CD4-positive, alpha-beta T cell treated with Interleukin-17A for 4 hours (primary cell): ENCODE data around the gene EIF4E2.

Experiments used
- DNase-seq: peaks from one replicate; pipeline ENCODE4 v3.0.0-alpha.2; 2020; ENCODE audit warnings: mixed read lengths

The EIF4E2 gene

DNA sequence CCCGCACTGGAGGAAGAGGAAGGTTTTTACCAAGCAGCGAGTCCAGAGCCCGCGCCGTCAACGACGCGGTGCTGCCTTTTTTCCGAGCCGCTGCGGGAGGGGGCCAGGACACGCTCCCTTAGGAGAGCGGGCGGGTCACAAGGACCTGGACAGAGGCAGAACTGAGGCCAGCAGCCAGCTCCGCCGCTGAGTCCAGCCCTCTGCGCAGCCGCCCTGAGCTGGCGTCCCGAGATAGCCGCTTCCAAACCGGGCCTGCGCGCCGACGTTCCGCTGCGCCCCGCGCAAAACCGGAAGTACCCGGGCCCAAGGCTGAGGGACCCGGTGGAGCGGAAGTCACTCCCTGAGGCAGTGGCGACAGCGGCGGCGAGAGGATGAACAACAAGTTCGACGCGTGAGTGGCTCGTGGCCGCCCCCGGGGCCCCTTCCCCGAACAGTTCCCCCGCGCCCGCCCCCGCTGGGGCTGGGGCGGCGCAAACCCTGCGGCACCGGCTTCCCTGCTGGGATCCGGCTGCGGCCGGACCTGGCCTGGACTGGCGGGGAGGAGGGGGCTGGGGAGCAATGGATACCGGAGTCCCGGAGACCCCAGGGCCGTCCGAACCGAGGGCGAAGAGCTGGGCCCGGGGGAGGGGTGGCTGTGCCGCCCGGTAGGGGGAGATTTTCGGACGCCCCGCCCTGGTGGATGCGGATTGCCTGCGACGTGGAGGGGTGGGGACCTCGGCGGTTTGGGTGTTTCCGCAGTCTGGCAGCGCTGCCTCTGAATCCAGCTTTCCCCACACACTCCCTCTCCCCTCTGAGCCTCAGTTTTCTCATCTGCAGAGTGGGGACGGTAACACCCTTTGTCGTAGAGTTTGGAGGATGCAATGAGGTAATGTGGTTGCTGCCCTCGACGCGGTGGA lies at the start of gene EIF4E2, which contains the start of gene TIGD1:
Gene EIF4E2, plus strand, starts transcription at position 336 of the 896 bp plus-strand sequence. Its CDS starts 36 bp downstream, at position 372.
Gene TIGD1, minus strand, starts transcription at position 204 of the 896 bp plus-strand sequence. CDS start 675 bp downstream, outside the sequence.
- peak; percentile 92 for DNase-seq

DNA sequence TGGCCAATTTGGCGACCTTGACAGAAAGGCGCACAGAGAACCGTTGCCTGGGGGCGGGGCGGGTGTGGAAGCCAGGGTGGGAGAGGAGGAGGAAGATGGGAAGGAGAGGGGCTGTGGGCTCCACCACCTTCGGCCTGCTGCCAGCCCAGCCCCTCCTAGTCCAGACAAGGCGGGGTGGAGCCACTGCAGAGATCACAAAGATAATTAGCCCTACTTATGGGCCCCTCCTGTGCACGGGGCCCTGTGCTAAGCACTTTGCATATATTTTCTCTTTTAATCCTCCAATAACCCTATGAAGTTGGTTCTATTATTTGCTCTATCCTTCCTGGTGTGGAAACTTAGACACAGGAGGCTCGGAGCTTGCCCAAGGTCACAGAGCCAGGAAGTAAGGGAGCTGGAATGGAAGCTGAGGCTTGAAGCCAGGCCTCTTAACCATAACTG lies 49.1 kb upstream of the EIF4E2 start:
- DNase-seq, result no peak

GRCh38 chr2:232501794-232502390 lies 48.6 kb upstream of the EIF4E2 start:
- DNase-seq, result no peak

GRCh38 chr2:232502511-232502910 lies 48.0 kb upstream of the EIF4E2 start:
- DNase-seq, result no peak

DNA sequence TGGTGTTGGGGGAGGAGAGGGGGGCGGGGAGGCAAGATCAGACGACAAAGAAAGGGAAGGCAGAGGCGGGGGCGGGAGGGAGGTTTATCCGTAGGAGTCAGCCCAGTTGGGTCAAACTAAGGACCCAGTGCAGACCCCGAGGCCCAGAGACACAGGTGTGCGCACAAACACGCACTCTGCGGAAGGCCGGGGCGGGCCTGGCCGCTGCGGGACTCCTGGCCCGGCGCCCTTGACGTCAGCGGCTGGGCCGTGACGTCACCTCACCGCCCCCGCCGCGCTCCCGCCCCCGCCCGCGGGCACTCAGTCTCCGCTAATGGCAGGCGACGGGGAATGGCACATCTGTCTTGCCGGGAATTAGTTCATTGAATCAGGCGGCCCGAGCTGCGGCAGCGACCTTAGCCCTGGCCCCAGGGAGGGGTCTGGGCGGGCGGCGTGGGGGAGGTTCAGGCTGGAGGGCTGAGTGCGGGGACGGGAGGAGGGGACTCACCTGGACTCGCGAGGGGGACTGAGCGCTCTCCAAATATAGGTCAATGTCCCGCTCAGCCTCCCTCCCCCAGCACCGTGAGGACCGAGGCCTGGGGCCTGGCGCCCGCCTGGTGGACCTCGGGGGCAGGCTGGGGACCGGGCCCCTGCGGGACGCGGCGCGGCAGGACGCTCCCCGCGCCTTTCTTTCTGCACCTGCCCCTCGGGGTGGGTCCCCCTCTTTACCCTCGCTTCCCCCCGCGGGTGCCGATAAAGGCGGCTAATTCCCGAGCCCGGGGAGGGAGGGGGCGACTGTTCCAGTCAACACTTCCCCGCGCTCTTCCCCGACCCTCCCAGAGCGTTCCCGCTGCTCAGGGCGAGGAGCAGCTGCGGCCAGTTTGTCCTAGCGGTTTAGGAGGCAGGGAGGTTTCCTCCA lies 47.3 kb upstream of the EIF4E2 start:
- no peak for DNase-seq

DNA sequence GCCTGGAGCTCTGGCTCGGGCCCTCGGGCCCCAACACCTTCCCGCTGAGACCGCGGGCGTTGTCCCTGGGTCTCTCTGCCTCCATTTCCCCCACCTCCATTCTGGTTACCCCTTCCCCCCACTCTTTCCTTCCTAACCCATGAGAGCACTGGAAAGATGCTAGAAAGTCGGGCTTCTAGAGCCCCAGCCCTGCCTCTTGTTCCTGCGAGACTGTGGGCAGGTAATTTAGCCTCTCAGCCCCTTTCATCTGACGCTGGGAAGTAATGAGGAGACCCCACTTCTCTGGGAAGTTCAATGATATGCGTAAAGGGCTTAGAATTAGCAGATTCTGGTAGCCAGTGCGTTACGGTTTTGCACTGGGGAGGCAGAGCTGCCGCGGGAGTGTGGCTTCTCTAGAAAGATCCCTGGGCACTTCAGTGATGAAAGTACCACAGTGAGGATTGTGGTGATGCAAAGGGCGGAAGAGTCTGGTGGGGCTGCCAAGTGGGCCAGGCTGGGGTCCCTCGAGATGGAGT lies 46.6 kb upstream of the EIF4E2 start:
- no peak for DNase-seq

- no peak for DNase-seq
Measured at GRCh38 chr2:232504438-232504837, 46.1 kb upstream of the EIF4E2 start.

GRCh38 chr2:232505856-232506255 lies 44.6 kb upstream of the EIF4E2 start:
- DNase-seq, result no peak

DNA sequence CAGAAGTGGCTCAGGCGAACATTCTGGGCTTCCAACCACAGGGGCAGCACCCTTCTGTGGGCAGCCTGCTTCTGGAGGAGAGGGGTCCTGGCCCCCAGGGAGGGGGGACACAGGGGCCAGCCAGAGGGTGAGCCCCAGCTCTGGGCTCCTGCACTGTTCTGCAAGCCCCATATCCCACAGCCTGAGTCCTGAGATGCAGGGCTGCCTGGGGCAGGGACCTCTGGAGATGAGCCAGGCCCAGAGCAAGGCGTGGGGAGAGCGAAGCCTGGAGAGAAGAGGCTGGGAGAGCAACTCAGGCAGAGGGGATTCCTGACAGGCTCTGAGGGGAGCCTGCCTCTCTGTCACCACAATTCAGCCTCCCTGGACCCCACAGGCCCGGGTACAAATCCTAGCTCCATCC lies 43.8 kb upstream of the EIF4E2 start:
- no peak for DNase-seq

GRCh38 chr2:232508251-232508650 lies 42.2 kb upstream of the EIF4E2 start:
- DNase-seq, result no peak

DNA sequence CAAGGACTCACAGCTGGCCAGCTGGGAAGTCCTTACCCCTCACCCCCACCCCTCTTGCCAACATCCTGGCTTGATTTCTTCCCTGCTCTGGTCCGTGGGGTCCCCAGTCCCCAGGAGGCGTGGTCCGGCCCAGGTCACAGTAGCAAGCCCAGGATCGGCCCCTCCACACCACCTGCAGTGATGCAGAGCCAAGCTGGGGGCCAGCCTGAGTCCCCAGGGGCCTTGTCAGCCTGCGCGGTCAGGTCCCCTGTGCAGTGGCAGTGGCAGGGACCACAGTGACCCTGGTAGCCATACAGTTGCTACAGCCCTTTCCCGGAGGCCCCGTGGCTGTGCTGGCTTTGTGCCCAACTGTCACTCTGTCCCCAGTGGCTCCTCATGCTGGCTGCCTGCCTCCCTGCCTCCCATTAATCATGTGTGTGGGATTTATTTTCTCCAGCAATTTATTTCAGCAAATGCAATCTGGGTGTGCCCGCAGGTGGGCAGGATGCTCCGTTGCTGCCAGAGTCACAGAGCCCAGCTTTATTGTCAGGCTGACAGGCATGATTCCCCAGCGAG lies 39.1 kb upstream of the EIF4E2 start:
- no peak for DNase-seq

DNA sequence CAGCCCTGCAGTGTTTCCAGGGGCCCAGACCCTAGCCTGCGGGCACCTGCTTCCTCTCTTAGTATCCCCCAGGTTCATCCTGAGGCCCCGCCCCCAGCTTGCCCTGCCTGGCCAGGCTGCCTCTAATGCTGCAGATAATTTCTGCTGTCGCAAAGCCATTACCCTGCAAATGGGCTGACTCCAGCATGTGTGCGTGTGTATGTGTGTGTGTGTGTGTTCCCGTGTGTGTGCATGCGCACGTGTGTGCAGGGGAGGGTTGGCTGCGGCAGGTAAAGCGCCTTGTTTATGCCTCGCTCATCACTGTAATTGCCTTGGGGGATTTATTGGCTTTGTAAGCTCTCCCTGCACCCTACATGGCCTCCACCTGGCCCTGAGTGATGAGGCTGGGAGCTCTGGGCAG lies 37.9 kb upstream of the EIF4E2 start:
- DNase-seq, result no peak

DNA sequence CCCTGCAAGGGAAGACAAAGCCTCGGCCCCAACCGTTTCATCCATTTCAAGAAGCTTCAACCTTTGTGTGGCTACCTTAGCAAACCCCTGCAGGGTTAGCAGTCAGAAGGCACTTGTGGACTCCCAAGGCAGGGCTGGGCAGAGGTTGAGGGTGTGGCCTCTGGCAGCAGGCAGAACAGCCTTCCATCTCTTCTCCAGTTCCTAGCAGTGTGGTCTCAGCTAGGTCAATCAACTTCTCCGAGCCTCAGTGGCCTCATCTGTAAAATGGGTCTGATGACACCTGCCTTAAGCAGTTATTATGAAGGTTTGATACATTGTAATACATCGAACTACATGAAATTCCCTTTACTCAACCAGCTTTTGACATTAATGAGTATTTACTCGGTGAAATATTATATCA lies 37.1 kb upstream of the EIF4E2 start:
- DNase-seq, result no peak

DNA sequence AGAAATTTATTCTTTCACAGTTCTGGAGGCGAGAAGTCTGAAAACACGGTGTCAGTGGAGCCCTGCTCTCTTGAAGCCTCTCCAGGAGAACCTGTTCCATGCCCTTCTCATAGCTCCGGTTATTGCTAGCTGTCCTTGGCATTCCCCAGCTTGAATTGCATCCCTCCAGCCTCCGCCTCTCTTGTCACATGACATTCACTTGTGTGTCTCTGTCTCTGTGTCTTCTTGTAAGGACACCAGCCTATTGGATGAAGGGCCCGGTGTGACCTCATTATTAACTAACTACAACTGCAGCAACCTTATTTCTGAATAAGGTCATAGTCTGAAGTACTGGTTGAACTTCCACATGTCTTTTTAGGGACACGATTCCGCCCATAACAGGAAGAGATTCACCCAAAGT lies 34.9 kb upstream of the EIF4E2 start:
- DNase-seq, result no peak

DNA sequence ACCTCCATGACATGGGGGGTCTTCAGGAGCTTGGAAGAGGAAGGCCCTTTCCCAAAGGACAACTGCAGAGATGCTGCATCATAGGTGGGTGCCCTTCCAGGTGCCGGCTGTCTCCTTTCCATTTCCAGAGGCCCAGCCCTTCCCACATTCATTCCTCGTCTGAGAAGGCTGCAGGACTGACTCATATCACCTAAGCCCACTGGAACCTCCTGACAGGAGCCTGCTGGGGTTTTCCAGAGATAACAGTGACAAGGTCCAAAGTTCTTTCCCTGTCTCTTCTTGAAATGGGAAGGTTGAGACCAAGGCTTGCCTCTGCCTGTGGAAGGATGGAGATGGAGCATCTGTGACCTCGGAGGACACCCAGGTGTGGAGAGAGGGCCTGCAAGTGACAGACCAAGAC lies 33.9 kb upstream of the EIF4E2 start:
- DNase-seq, result no peak

- no peak for DNase-seq
Measured at GRCh38 chr2:232518844-232519243, 31.6 kb upstream of the EIF4E2 start.

- no peak for DNase-seq
Measured at GRCh38 chr2:232519581-232520438, 30.7 kb upstream of the EIF4E2 start, which contains the start of gene PRSS56. TSS of gene PRSS56 (plus strand) at chr2:232520388. CDS start at chr2:232520599, 211 bp downstream.

- DNase-seq, result no peak
Measured at GRCh38 chr2:232520489-232520888, 30.0 kb upstream of the EIF4E2 start.

DNA sequence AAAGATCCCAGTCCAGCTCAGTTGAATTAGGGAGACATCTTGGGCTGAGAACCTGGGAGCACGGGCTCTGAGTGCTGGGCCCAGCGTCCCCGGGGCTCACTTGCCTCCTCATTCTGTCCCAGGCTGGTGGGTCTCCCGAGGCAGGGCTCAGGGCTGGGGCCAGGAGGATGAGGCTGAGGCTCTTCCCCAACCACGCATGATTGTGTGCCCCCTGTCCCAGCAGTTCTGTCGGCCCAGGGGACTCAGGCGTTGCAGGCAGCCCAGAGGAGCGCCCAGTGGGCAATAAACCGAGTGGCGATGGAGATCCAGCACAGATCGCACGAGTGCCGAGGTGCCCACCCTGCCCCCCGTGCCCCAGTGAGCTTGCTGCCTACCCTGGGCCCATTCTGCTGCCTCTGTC lies 29.4 kb upstream of the EIF4E2 start:
- DNase-seq, result no peak

- DNase-seq, result peak; percentile 82
Measured at GRCh38 chr2:232521959-232522622, 28.4 kb upstream of the EIF4E2 start.
